ENCODE data around the gene BRWD1. TPM values are rescaled to one million over a fixed set of nuclear protein-coding genes. Genes with fewer than 3 reads are reported as not detected.

Gene BRWD1
- total and polyA plus RNA-seq, 2 of the 8 experiments (the other 6 are each of a cell fraction or from before 2014, with no cell fraction given): 9.3 to 45.2 TPM

- WGBS, 2 experiments (ENCODE audit: extremely low coverage in 1 of 2, insufficient coverage in 1 of 2, insufficient read length in 1 of 2, insufficient replicate concordance in 2 of 2, low coverage in 1 of 2, low lambda C conversion rate in 2 of 2, missing lambda C conversion rate in 1 of 2): 15% methylated on average over 10 of the region's 10 CpGs; no CpG with 5 or more reads in 1 of the 2 experiments
Measured at GRCh38 chr21:39347537-39347936, 34.1 kb upstream of the BRWD1 start.

More at GRCh38 chr21:39347537-39347936, 34.1 kb upstream of the BRWD1 start:
- Histone ChIP-seq H3K23me2 (ENCODE audit: low read depth, low read length) (peaks cover 3% of the 10 kb centered on the region), H3K4ac (replicated peaks; ENCODE audit: insufficient read length, low read depth, low read length) (no peak overlapping the region), H2AK5ac (ENCODE audit: low read depth, low read length) (no peak overlapping the region), H2AFZ (ENCODE audit: low read length) (no peak overlapping the region), H2BK12ac (ENCODE audit: low read depth, low read length) (no peak overlapping the region), H3K4me1 (replicated peaks in 1 of 4; ENCODE audit: control insufficient read depth in 3 of 4, insufficient read depth in 4 of 4, low read length in 3 of 4) (peaks cover 3 to 15% (median 9%) of the 10 kb centered on the region in 4 experiments; a peak in 6 of 7 replicates), H3K27me3 (replicated peaks in 1 of 4; ENCODE audit: control insufficient read depth in 3 of 4, extremely low read depth in 1 of 4, insufficient read depth in 3 of 4, low read length in 3 of 4) (no peaks in the 10 kb centered on the region), H4K20me1 (replicated peaks in 1 of 2; ENCODE audit: control insufficient read depth in 1 of 2, insufficient read depth in 2 of 2, low read length in 2 of 2) (peaks cover 8 to 12% of the 10 kb centered on the region in 2 experiments), H3K4me3 (ENCODE audit: extremely low read depth in 1 of 4, insufficient read depth in 2 of 4, low read depth in 3 of 4, low read length in 4 of 4) (peak overlapping the region; percentile 75 to 100 (median 91)), H2BK120ac (replicated peaks; ENCODE audit: low read depth, low read length) (no peak overlapping the region), H3K4me2 (ENCODE audit: insufficient read depth in 1 of 2, low read depth in 2 of 2, low read length in 2 of 2) (peak overlapping the region; percentile 79 to 96), H2BK15ac (ENCODE audit: low read length) (no peak overlapping the region), H3K9me3 (ENCODE audit: insufficient read depth in 2 of 2, low read depth in 1 of 2, low read length in 1 of 2) (no peaks in the 10 kb centered on the region), H3K79me1 (ENCODE audit: low read depth, low read length) (no peaks in the 10 kb centered on the region; the same call in 1 of the 2 replicates), H3K18ac (ENCODE audit: extremely low read depth, low read length) (no peak overlapping the region), H2BK5ac (ENCODE audit: low read depth, low read length) (peak overlapping the region; percentile 22; the same call in 1 of the 2 replicates), H3K14ac (ENCODE audit: insufficient read length) (no peak overlapping the region), H3K56ac (replicated peaks; ENCODE audit: insufficient read length, low read depth, low read length) (peak overlapping the region; percentile 62), H3K27ac (ENCODE audit: low read depth, low read length) (peak overlapping the region; percentile 93), H3K23ac (ENCODE audit: insufficient read length) (no peak overlapping the region), H3K9ac (replicated peaks in 1 of 4; ENCODE audit: extremely low read depth in 1 of 4, low read depth in 3 of 4, low read length in 3 of 4) (peak overlapping the region; percentile 94 to 100 (median 96)), H2BK20ac (ENCODE audit: low read length) (no peak overlapping the region), H4K8ac (ENCODE audit: extremely low read depth, insufficient read depth, low read length) (no peak overlapping the region), H3K36me3 (ENCODE audit: control insufficient read depth in 2 of 4, insufficient read depth in 4 of 4, low read length in 3 of 4) (peaks cover 20 to 50% (median 31%) of the 10 kb centered on the region in 4 experiments), H4K5ac (ENCODE audit: insufficient read length, low read depth, low read length) (no peak overlapping the region), H4K91ac (replicated peaks; ENCODE audit: insufficient read length, low read length) (no peak overlapping the region), H3K79me2 (ENCODE audit: control insufficient read depth in 1 of 2, insufficient read depth in 2 of 2, low read length in 2 of 2) (peaks cover 10 to 35% of the 10 kb centered on the region in 2 experiments)
- POLR2A ChIA-PET (ENCODE audit: partially characterized antibody): interaction anchor here (0.8 to 5.2 kb wide), 24 partner anchors 10 to 166 kb away, joined by 3 to 89 read pairs (median 7); partner anchors contain the start of genes BRWD1 and PSMG1
- TF ChIP-seq GABPA (IDR thresholded peaks at IDR 0.05; ENCODE audit: borderline replicate concordance, insufficient read depth, low read length) (no peak), SIRT6 (IDR thresholded peaks at IDR 0.05; ENCODE audit: low read length) (no peak), CBX5 (IDR thresholded peaks at IDR 0.05; ENCODE audit: low read depth, low read length) (no peak), POU5F1 (IDR thresholded peaks at IDR 0.05; ENCODE audit: low read depth, low read length) (no peak), SRF (IDR thresholded peaks at IDR 0.05; ENCODE audit: low read depth, low read length) (no peak), ZNF274 (IDR thresholded peaks at IDR 0.05; ENCODE audit: borderline replicate concordance, extremely low read depth, low read length) (no peak), HDAC2 (IDR thresholded peaks at IDR 0.05; ENCODE audit: borderline replicate concordance in 1 of 2, low read depth in 2 of 2, low read length in 2 of 2) (no peak), HDAC6 (IDR thresholded peaks at IDR 0.05; ENCODE audit: low read depth, low read length) (no peak), BRCA1 (IDR thresholded peaks at IDR 0.05; ENCODE audit: low read depth, low read length) (no peak), SAP30 (IDR thresholded peaks at IDR 0.05; ENCODE audit: insufficient read depth, insufficient replicate concordance, low read length) (no peak)
- CTCF ChIA-PET (ENCODE audit: partially characterized antibody): interaction anchor here (0.9 to 2.1 kb wide), 3 partner anchors 33 to 94 kb away, joined by 3 to 8 read pairs (median 4); no protein-coding TSS in a partner anchor
- no peak for DNase-seq (ENCODE audit: low read depth in 1 of 2, low spot score in 2 of 2)
- no peak for FAIRE-seq

All from H1 (cell line).